ENCODE data around the gene KYAT1. TPM values are rescaled to one million over a fixed set of nuclear protein-coding genes. Genes with fewer than 3 reads are reported as not detected.
A peak's percentile ranks its signal among the peaks of the same experiment; 100 is the strongest.

Gene KYAT1
- total and polyA plus RNA-seq, 2 of the 8 experiments (the other 6 are each of a cell fraction or from before 2014, with no cell fraction given), result 30.4 to 42.2 TPM

DNA sequence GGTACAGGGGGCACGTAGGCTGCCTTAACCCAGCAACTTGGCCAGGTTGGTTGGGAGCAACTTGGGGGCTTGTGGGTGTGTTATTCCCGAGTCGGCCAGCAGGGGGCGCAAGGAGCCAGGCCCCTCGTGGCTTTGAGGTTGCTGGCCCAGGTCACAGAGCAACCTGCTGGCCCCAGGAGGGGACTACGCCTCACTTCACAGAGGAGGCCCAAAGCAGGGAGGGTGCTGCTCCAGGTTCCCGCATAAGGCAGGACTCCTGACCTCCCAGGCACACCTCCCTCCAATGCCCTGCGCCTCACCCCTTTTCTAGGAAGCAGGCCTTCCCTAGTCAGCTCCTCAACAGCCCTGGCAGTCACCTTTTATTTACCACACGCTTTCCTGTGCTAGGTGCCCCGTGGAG lies 18.1 kb downstream of the KYAT1 start (continued):
- TF ChIP-seq, protein P1, sequence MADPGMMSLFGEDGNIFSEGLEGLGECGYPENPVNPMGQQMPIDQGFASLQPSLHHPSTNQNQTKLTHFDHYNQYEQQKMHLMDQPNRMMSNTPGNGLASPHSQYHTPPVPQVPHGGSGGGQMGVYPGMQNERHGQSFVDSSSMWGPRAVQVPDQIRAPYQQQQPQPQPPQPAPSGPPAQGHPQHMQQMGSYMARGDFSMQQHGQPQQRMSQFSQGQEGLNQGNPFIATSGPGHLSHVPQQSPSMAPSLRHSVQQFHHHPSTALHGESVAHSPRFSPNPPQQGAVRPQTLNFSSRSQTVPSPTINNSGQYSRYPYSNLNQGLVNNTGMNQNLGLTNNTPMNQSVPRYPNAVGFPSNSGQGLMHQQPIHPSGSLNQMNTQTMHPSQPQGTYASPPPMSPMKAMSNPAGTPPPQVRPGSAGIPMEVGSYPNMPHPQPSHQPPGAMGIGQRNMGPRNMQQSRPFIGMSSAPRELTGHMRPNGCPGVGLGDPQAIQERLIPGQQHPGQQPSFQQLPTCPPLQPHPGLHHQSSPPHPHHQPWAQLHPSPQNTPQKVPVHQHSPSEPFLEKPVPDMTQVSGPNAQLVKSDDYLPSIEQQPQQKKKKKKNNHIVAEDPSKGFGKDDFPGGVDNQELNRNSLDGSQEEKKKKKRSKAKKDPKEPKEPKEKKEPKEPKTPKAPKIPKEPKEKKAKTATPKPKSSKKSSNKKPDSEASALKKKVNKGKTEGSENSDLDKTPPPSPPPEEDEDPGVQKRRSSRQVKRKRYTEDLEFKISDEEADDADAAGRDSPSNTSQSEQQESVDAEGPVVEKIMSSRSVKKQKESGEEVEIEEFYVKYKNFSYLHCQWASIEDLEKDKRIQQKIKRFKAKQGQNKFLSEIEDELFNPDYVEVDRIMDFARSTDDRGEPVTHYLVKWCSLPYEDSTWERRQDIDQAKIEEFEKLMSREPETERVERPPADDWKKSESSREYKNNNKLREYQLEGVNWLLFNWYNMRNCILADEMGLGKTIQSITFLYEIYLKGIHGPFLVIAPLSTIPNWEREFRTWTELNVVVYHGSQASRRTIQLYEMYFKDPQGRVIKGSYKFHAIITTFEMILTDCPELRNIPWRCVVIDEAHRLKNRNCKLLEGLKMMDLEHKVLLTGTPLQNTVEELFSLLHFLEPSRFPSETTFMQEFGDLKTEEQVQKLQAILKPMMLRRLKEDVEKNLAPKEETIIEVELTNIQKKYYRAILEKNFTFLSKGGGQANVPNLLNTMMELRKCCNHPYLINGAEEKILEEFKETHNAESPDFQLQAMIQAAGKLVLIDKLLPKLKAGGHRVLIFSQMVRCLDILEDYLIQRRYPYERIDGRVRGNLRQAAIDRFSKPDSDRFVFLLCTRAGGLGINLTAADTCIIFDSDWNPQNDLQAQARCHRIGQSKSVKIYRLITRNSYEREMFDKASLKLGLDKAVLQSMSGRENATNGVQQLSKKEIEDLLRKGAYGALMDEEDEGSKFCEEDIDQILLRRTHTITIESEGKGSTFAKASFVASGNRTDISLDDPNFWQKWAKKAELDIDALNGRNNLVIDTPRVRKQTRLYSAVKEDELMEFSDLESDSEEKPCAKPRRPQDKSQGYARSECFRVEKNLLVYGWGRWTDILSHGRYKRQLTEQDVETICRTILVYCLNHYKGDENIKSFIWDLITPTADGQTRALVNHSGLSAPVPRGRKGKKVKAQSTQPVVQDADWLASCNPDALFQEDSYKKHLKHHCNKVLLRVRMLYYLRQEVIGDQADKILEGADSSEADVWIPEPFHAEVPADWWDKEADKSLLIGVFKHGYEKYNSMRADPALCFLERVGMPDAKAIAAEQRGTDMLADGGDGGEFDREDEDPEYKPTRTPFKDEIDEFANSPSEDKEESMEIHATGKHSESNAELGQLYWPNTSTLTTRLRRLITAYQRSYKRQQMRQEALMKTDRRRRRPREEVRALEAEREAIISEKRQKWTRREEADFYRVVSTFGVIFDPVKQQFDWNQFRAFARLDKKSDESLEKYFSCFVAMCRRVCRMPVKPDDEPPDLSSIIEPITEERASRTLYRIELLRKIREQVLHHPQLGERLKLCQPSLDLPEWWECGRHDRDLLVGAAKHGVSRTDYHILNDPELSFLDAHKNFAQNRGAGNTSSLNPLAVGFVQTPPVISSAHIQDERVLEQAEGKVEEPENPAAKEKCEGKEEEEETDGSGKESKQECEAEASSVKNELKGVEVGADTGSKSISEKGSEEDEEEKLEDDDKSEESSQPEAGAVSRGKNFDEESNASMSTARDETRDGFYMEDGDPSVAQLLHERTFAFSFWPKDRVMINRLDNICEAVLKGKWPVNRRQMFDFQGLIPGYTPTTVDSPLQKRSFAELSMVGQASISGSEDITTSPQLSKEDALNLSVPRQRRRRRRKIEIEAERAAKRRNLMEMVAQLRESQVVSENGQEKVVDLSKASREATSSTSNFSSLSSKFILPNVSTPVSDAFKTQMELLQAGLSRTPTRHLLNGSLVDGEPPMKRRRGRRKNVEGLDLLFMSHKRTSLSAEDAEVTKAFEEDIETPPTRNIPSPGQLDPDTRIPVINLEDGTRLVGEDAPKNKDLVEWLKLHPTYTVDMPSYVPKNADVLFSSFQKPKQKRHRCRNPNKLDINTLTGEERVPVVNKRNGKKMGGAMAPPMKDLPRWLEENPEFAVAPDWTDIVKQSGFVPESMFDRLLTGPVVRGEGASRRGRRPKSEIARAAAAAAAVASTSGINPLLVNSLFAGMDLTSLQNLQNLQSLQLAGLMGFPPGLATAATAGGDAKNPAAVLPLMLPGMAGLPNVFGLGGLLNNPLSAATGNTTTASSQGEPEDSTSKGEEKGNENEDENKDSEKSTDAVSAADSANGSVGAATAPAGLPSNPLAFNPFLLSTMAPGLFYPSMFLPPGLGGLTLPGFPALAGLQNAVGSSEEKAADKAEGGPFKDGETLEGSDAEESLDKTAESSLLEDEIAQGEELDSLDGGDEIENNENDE (IDR thresholded peaks at IDR 0.05; ENCODE audit: insufficient replicate concordance, low read length), result no peak
- TF ChIP-seq TEAD4 (IDR thresholded peaks at IDR 0.05; ENCODE audit: low read depth, low read length) (no peak), SUZ12 (IDR thresholded peaks at IDR 0.05; ENCODE audit: low read length) (no peak), SP1 (IDR thresholded peaks at IDR 0.05; ENCODE audit: low read depth, low read length) (no peak), JUND (IDR thresholded peaks at IDR 0.05; ENCODE audit: low read length) (0 out of 2 replicates have a peak, but pooled peaks have one; percentile 25), CHD2 (IDR thresholded peaks at IDR 0.05; ENCODE audit: low read length) (no peak), MAFK (IDR thresholded peaks at IDR 0.05; ENCODE audit: low read depth, low read length) (no peak), GTF2F1 (IDR thresholded peaks at IDR 0.05; ENCODE audit: borderline replicate concordance, low read depth, low read length) (peak; percentile 36; the same call in 1 of the 2 replicates), SP4 (IDR thresholded peaks at IDR 0.05; ENCODE audit: low read length) (no peak), SIN3A (conservative IDR thresholded peaks at IDR 0.05 in 1 of 2, IDR thresholded peaks at IDR 0.05 in 1 of 2; ENCODE audit: low read depth in 1 of 2, low read length in 2 of 2) (0 out of 4 replicates have a peak, but pooled peaks of 1 of the 2 experiments have one; percentile 36), ZNF274 (IDR thresholded peaks at IDR 0.05; ENCODE audit: borderline replicate concordance, extremely low read depth, low read length) (no peak), EGR1 (IDR thresholded peaks at IDR 0.05; ENCODE audit: borderline replicate concordance, low read depth, low read length) (no peak)

All from H1 (cell line).